Measurements from ENCODE around the gene HSBP1. TPM values are rescaled to one million over a fixed set of nuclear protein-coding genes. Genes with fewer than 3 reads are reported as not detected.

The HSBP1 gene
- total and polyA plus RNA-seq, 7 donors: 45.9 to 109 (median 71.7) TPM

Other genes starting within 250 kb of the HSBP1 start
- gene MLYCD, start 91.1 kb downstream of the HSBP1 start, total RNA-seq: 10 to 100 TPM; 14.7 to 21.6 (median 17.8) TPM
- 10 to 100 TPM in 1 of 3 donors, 1 to 10 TPM in 2; 8.3 to 14.0 (median 9.3) TPM for gene MLYCD, start 91.1 kb downstream of the HSBP1 start, polyA plus RNA-seq
- gene OSGIN1, start 145.3 kb downstream of the HSBP1 start, total RNA-seq: 10 to 100 TPM; 10.4 to 33.7 (median 24.9) TPM
- 10 to 100 TPM; 18.4 to 39.4 (median 37.0) TPM for gene OSGIN1, start 145.3 kb downstream of the HSBP1 start, polyA plus RNA-seq
- not detected for gene NECAB2, start 160.3 kb downstream of the HSBP1 start, total RNA-seq
- under 1 TPM; 0.04 to 0.13 (median 0.09) TPM for gene NECAB2, start 160.3 kb downstream of the HSBP1 start, polyA plus RNA-seq
- gene SLC38A8, start 234.8 kb downstream of the HSBP1 start, total RNA-seq: under 1 TPM in 1 of 4 donors, not detected in 3; 0.52 TPM
- gene SLC38A8, start 234.8 kb downstream of the HSBP1 start, polyA plus RNA-seq: under 1 TPM in 1 of 3 donors, not detected in 2; 0.21 TPM

Data from psoas muscle (tissue), 7 donors.